Mucosa of gallbladder (tissue), 1 donor: ENCODE data around the gene URB1. TPM values are rescaled to one million over a fixed set of nuclear protein-coding genes. Genes with fewer than 3 reads are reported as not detected.

Experiments used
- DNase-seq: peaks from one replicate; pipeline ENCODE4 v3.0.0-alpha.2; 2020; ENCODE audit warnings: low spot score
- total RNA-seq: library from RNA; stranded (reverse); gene quantifications from one replicate; pipeline ENCODE4 v1.2.1, GENCODE V29; 2021
- donor health status: DM: no; HTN: no; CAD: no.

Gene URB1, protein sequence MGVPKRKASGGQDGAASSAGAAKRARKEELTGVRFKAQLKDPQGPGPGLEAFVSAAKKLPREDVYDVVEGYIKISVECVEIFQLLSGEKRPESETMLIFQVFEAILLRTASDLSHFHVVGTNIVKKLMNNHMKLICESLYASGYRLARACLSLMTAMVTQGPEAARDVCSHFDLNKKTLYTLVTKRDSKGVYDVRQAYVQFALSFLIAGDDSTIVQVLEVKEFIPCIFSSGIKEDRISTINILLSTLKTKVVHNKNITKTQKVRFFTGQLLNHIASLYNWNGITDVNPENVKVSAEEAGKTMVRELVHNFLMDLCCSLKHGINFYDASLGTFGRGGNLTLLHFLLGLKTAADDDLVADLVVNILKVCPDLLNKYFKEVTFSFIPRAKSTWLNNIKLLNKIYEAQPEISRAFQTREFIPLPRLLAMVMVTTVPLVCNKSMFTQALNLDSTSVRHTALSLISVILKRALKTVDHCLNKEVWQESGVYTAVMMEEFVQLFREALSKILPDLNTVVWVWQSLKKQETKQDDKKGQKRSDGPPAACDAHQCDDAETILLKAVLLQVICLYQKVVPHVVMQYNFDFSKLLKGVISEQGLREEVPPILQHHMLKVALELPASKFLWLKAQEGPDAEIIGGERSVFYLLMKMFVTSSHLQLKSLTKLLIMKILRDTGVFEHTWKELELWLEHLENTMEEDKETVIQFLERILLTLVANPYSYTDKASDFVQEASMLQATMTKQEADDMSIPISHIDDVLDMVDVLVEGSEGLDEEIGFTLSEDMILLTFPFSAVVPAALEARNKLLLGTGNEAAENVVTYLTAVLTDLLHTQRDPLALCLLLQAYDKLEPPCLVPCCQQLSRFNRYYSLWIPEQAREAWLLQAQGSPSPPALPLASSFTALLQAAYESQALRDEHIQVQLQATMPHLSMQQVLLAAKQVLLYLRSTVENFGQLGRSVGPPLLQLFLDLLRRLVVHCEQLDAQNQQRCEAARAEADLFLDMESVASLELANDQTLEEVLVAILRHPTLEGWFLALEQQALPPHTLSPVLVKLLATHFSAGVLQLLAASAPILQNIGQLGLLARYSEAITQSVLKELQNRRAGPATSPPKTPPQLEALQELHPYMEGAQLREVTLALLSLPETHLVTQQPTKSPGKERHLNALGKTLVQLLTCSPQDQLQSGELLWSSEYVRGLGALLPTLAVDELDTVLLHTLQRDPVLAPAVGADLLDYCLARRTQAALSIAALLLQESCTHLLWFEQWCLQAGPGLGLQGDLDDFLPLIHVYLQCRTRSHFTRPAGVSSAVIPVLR (N-terminal part only)
- 11.3 TPM for total RNA-seq

DNA sequence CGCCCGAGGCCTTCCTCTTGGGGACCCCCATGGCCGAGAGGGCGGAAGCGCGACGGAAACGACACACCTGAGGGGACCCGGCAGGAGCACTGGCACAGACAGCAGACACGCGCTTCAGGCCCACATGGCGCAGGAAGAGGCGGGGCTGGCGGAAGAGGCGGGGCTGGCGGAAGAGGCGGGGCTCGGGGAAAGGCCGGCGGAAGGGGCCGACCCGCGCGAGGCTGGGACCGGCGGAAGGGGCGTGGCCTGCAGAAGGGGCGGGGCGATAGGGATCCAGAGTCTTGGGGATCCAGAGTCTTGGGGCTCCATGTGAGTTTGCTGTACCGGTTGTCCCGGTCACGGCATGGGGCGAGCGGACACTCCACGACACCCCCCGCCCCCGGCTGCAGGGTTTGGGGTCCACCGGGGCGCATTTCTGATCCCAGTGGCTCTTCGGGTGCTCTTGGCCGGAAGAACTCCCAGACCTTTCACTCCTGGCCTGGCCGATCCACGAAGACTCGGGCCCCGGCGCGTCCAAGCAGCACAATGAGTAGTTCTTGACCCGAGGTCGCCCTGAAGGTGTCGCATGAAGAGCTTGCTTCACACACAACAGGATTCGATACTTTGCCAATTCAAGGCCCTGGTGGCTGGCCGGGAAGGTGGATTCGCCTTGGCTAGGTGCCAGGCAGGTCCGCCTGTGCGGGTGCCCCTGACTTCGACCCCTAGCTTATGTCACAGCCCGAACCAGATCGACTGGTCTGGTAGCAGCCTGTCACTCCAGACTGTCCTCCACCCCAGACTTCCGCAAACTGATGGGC, at the start of gene URB1:
Gene URB1 (minus strand): TSS at position 133 of the 797 bp plus-strand sequence. CDS start 102 bp downstream, at position 31.
- peak; percentile 94 for DNase-seq

DNA sequence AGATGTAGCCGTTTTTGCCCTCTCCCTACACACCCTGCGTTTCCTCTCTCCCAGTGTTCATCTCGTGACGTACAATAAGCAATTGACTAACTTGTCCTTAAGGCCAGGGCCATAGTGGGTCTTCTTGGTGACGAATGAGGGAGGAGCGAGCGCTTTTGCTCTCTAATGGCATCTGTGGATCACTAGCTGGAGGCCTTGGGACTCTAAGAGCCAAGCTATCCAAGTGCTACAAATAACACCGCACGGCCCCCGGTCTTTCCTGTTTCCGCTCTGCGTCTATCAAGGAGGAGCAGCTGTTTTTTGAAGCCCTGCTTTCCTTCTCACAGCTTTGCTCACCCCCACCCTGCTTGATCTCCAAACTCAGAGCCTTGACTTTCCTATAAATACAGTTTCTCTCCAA, 44.9 kb upstream of the URB1 start:
- DNase-seq = no peak

DNA sequence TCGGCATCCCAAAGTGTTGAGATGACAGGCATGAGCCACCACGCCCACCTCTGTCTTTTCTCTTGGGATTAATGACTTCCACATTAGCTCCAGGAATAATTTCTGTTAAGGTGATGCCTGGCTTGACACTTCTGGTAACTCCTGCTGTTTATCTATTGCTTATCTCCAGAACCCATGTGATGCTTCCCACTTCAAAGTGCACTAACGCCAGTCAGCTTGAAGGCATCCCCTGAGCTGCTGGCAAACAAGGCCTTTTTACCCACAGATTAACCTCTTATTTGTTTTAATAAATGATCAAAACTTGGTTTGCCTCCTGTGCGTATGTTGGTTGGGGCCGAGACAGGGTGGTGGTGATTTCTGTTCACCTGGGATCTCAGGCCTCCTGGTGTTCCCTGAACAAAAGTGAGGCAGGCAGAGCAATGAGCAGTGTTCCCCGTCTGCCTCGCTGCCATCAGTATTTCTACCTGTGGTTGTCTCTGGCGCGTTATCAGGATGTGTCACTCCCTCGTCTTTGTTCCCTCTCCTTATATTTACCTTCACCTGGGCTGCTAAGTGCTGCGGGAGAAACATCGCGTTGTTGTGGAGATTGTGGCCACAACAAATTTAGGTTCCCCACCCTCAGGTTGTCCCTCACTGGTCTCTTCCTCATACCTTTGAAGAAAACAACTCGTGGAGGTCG, 40.3 kb upstream of the URB1 start:
- peak; percentile 42 for DNase-seq

DNA sequence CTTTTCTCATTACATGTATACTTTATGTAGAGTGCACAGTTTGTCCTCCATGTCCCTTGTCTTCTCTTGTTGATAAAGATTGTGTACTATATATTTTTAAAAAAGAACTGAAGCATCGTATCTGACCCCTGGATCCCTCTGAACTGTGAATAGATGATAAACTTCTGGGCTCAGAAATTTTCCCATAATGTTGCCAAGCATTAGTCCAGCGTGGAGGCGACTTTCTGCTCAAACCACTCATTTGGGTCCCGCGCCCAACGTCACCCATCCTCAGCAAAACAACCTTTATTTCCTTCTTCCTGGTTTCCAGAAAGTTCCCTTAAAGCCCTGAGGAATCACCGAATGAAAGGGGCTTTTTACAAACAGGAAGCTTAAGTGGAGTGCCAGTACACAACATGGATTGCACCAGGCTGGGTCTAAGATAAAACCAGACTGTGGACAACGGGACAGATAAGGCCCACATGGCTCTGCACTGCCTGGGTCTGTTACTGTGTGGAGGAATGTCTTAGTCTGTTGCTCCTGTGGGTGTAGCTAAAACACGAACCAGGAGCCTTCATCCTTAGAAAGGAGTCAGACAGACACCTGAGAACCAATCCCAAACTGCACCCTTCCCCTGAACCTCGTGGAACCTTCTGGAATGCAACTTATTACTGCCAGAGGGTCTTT, 35.3 kb upstream of the URB1 start:
- DNase-seq = no peak

DNA sequence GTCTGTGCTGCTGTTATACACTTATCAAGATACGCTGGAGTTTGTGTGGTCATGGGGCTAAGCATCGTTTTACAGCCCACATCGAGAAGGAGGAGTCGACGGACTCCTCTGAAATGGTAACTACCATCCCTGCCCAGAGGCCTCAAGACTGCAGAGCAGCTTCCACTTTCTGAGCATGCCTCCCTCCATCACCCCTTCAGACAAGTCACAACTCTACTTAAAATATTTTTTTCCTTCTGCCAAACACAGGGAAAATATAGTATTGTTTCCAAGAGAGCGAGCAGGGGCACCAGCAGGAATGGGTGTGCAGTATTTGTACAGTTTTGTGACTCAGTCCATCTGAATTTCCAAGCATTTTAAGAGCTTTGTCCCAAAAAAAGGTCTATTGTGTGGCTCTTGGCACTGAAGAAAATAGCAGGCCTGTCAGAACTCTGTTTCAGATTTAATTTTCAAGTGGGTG, 33.8 kb upstream of the URB1 start:
- no peak for DNase-seq

DNA sequence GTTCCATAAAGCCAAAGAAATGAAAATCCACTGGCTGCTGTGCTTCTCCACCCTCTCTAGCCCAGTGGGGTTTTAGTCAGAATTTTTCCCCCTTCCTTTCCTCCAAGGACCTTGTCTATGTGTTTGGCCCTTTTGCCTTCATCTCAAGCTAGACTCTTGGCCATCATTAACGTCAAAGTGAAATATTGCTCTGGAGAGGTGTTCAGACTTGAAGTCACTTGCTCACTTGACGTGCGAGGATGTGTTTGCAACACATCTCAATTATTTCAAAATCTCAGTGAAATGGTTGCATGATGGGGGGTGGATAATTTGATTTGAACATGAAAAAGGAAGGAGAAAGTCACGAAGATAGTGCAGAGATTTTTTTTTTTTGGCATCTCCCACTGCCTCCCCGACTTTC, 33.3 kb upstream of the URB1 start:
- no peak for DNase-seq

DNA sequence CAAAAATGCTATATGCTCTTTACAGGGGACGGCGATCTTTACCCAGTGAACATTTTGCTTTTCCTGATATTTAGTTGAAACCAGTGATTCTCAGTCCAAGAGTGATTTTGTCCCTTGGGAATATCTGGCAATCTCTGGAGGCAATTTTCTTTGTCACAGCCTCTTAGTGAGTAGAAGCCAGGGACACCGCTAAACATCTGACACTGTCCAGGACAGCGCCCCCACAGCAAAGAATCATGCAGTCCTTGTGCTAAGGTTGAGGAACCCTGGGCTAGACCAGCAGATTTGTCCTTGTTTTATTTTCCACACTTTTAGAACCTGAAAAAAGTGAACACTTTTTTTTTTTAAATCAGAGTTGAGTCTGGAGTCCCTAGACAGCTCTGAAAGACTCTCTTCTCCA, 32.8 kb upstream of the URB1 start:
- DNase-seq = no peak

DNA sequence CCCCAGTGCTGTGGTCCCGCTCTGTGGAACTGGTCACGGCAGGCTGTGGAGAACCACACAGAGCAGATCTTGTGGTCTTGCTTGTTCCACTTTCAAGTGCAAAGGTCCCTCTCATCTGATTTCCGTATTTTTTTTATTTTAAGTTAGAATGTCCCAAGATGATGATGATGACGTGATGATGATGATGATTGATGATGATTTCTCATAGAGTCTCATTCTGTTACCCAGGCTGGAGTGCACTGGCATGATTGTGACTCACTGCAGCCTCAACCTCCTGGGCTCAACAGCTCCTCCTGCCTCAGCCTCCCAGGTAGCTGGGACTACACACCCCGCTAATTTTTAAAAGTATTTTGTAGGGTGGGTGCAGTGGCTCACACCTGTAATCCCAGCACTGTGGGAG, 31.9 kb upstream of the URB1 start:
- DNase-seq = no peak

DNA sequence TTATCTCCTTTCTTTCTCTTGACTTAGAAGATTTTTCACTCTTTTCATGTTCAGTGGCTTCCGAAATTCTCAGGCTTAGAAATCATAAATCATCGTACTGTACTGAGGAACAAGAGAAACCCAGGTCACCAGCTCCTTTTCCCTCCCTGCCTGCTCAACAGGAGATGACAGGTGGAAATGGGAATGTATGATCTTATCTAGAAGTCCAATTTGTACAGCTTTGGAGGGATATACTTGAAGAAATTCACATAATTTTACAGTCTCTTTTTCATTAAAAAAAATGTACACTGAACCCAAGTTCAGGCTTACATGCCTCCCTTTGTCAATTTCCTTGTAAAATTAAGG, 31.4 kb upstream of the URB1 start:
- DNase-seq = no peak

DNA sequence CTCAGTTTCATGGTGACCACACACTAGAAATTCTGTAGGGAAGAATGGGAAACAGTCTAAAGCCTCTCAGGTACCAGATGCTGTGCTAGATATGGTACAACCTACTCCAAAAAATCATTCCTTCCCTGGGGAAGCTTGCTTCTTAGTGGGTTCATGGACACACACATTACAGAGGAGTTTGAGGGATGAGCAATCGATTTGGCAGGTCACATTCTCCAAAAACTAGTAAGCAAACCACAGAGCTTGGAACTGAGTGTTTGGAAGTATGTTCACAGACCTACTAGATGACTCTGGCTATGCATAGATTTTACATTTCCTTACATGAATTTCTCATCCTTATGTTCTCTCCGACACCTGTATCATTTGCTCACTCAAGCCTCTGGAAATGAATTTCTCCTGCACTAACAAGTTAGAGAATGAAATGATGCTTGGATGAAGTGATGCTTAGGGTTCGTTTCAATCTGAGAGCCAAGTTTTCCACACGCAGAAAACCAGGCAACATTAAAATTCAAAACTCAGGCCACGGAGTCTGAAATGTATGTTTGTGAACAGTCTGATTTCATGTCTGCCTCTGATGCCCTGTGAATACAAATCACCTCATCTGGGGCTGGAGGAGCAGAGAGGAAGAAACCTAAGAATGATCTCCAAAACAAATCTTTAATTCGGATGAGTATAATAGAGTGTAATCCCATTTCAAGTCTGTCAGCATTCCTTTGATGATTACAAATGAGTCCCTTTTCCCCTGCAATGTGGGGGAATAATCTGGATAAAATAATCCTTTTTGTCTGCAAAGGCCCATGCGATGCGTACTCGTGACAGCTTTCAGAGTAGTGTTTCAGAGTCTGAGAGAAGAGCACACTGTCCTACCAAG, 30.7 kb upstream of the URB1 start:
- DNase-seq = no peak

DNA sequence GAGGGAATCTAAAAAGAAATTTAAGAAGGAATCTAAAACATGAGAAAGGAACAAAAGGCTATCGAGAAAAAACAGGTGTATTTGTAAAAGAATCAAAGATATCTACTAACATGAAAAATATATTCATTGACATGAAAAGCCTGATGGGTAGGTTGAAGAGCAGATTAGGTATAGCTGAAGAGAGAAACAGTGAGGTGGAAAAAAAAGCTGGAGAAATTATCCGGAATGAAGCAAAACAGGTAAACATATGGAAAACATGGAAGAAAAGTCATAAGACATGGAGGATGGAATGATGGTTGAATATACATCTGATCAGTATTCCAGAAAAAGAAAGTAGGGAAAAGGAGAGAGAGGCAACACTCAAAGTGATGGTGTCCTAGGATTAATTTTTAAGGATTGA, 29.3 kb upstream of the URB1 start:
- DNase-seq = no peak

DNA sequence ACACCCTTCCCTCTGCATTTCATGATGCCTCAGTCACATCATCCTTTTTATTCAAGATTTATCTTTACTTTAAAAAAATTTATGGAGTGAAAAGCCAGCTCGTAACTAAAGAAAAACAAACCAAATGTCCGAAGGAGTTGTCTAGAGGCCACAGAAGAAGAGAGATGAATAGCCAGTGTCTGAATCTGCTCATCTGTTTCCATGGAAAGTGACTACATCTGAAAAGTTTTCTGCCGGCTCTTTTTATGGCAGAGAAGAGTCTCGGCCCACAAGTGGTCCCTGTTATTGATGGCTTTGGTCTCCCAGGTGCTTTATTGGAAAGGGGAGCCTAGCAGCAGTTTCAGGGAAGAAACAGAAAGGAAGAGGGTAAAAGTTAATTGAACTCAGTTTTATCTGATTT, 25.3 kb upstream of the URB1 start:
- DNase-seq = no peak

DNA sequence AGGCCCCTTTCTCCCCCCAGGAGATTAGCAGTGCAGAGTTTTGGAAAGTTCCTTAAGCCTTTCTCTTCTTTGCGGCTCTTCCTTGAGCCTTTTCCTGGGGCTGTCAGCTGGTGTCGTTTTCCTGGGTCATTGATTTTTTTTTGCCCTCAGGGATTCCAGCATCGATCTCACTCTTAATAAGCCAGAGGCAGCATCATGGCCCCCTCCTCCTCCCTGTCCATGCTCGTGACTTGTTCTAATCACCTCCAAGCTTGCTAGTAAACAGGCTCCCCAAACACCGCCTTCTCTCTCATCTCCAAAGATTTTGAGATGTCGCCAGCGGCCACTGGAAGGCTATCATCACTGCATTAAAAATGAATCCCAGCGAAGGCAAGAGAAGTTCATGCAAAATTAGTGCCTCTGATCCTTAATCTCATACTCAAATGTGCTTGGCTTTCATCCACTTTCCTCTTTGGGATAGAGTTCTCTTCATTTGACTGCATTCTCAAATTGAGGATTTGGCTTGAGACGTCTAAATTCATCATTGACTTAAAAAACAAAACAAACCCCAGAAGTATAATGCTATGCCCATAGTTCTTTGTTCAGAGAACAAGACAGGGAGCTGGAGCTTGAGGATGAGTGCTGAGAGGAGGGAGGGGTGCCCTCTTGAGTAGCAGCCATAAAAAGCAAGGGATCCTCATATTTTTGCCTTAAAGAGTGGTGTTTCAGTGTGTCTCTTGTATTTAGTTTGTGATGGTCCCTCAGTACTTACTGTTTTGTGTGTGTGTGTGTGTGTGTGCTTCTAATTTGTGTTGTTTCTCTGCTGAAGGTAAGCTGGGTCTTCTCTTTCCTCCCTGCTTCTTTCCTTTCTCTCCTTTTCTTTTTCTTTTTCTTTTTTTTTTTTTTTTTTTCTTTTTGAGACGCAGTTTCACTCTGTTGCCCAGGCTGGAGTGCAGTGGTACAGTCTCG, 22.9 kb upstream of the URB1 start:
- peak; percentile 30 for DNase-seq

DNA sequence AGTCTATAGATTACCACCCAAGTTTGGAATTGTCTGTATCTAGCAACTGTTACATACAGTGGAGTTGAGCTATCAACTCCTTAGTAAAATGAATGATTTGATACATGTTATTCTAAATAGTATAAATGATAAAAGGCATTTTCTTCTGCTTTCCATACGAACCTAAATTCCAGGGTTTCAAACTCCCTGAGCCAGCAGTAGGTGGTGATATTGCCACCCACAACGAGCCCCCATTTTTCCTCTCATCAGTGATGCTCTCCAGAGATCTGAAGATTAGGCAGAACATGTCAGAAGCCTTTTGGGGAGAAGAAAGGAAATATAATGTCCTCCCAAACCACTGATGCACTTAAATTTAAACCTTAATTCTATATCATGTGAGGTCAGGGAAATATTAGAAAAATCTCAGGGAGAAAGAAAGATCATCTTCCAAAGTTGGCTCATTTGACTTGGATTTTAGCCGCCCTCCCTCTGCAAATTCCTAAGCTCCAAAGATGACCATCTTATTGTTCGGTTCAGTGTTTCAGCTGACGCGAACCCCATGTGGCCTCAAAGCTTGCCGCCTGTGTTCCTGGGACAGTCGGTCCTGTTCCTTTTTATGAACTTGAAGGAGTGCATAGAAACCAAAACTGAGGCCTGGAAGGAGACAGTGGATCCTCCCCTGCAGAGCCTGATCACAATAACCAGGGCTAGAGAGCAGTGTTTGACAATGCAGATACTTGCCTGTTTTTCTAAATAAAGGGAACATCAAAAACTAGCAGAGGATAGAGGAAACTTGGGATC, 22.0 kb upstream of the URB1 start:
- DNase-seq = no peak

DNA sequence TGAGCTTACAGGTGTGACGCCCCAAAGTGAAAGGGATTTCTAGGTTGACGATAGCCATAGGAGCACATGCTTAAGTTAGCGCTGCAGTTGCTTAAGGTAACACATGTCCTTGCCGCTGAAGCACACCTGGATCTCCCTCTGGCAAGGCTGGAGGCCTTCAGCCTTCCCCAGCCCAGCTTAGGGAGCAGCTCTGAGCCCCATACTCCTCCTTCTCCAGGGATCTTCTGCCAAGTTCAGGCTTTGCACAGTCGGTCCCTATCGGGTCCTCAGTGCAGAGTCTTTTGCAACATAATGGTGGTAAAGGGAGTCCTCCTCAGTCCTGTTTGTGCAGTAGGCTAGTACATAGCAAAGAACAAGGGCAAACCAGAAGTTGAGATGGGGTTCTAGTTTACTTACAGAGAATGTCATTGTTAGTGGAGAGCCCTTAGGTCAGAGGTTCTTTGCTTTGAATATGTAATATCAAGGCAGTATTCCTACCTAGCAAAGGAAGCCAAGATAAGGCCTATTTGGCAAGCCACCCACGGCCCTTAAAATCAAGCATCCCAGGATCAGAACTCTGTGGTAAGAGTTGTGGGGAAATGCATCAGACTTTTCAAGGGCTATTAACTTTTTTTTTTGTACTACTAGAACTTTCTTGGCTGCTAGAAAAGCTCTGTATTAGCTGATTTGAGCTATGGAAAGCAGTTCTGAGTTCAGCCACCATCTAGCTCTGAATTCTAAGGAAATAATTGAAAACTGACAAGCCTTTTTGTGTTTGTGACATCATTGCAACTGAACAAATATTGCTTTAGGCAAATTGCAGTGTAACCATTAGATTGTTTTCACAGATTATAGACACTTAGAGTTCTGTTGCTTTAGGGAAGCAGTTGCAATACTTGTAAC, 21.1 kb upstream of the URB1 start:
- no peak for DNase-seq

DNA sequence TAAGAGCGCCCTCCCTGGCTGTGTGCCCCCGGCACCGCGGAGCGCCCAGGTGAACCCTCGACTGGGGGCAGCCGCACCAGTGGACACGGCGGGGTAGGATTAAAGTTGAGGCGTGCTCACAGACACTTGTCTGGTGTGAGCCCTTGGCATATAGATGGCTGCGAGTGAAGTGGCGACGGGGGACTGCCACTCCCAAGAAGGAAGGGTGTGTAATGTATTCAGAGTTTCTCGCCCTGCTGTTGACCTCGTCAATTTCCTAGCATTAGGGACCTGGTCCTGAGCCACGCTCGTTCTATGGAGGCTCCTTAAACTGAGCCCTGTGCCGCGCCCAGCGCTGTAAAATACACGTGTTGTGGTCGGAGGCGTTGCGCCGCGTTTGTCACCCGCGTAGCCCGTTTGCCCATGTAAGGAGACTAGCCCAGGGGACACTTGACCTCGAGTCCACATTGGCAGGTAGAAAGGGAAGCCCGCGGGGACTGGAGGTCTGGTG, 20.2 kb upstream of the URB1 start:
- DNase-seq = peak; percentile 45
